ENCODE results near the gene GIPC1. TPM values are rescaled to one million over a fixed set of nuclear protein-coding genes. Genes with fewer than 3 reads are reported as not detected.
A peak's percentile ranks its signal among the peaks of the same experiment; 100 is the strongest.

The GIPC1 gene
- total RNA-seq, 1 experiment from 2014 or later, result 103 TPM

GRCh38 chr19:14473073-14473977 lies 22.6 kb downstream of the GIPC1 start:
- RAD21 ChIA-PET (ENCODE audit: low non-redundant PET in 1 of 2, low total read pairs in 2 of 2, uncharacterized antibody in 2 of 2, unreplicated experiment in 2 of 2), result no interaction called here
- Histone ChIP-seq H3K9me2 (ENCODE audit: insufficient read depth) (no peaks in the 10 kb centered on the region), H3K4me3 (replicated peaks in 1 of 2; ENCODE audit: low read depth in 1 of 2, low read length in 2 of 2) (no peak overlapping the region), H3K36me3 (ENCODE audit: control insufficient read depth in 1 of 2, insufficient read depth in 2 of 2, low read length in 2 of 2) (peaks cover 3 to 5% of the 10 kb centered on the region in 2 experiments; a peak in 2 of 4 replicates), H3K79me2 (ENCODE audit: insufficient read depth, low read length) (no peaks in the 10 kb centered on the region), H2AFZ (ENCODE audit: low read depth, low read length, poor library complexity, severe bottlenecking) (no peak overlapping the region), H3K9ac (ENCODE audit: low read length) (no peak overlapping the region), H3K27me3 (ENCODE audit: insufficient read depth, low read length) (no peaks in the 10 kb centered on the region), H4K20me1 (ENCODE audit: insufficient read depth) (no peaks in the 10 kb centered on the region), H3K4me1 (ENCODE audit: control insufficient read depth in 1 of 2, insufficient read depth in 2 of 2, low read length in 2 of 2) (peaks cover 22 to 39% of the 10 kb centered on the region in 2 experiments; a peak in 3 of 4 replicates), H3K4me2 (ENCODE audit: low read length) (no peak overlapping the region), H3K9me3 (ENCODE audit: control insufficient read depth in 1 of 2, insufficient read depth in 1 of 2, low read depth in 1 of 2, low read length in 2 of 2) (no peaks in the 10 kb centered on the region), H3K27ac (ENCODE audit: low read depth, low read length) (no peak overlapping the region)
- CTCF ChIA-PET, result interaction anchor here (0.6 to 1.1 kb wide), 2 partner anchors 14 to 337 kb away, joined by 3 to 4 read pairs; partner anchors contain the start of gene ASF1B
- intact Hi-C loops (cut with micrococcal nuclease), result loop anchor here (5.0 kb wide), 1 partner anchor 336 kb away; the partner anchor contains the start of gene ASF1B
- ATAC-seq, result no peak
- TF ChIP-seq SIN3A (IDR thresholded peaks at IDR 0.05; ENCODE audit: low read depth) (no peak), EGR1 (IDR thresholded peaks at IDR 0.05; ENCODE audit: low read depth) (no peak), CEBPB (IDR thresholded peaks at IDR 0.05; ENCODE audit: low read depth) (no peak), POLR2AphosphoS5 (IDR thresholded peaks at IDR 0.05; ENCODE audit: low read depth, low read length) (0 out of 2 replicates have a peak, but pooled peaks have one; percentile 9)
- TF ChIP-seq, protein P1, sequence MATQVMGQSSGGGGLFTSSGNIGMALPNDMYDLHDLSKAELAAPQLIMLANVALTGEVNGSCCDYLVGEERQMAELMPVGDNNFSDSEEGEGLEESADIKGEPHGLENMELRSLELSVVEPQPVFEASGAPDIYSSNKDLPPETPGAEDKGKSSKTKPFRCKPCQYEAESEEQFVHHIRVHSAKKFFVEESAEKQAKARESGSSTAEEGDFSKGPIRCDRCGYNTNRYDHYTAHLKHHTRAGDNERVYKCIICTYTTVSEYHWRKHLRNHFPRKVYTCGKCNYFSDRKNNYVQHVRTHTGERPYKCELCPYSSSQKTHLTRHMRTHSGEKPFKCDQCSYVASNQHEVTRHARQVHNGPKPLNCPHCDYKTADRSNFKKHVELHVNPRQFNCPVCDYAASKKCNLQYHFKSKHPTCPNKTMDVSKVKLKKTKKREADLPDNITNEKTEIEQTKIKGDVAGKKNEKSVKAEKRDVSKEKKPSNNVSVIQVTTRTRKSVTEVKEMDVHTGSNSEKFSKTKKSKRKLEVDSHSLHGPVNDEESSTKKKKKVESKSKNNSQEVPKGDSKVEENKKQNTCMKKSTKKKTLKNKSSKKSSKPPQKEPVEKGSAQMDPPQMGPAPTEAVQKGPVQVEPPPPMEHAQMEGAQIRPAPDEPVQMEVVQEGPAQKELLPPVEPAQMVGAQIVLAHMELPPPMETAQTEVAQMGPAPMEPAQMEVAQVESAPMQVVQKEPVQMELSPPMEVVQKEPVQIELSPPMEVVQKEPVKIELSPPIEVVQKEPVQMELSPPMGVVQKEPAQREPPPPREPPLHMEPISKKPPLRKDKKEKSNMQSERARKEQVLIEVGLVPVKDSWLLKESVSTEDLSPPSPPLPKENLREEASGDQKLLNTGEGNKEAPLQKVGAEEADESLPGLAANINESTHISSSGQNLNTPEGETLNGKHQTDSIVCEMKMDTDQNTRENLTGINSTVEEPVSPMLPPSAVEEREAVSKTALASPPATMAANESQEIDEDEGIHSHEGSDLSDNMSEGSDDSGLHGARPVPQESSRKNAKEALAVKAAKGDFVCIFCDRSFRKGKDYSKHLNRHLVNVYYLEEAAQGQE (IDR thresholded peaks at IDR 0.05; ENCODE audit: low read depth), result no peak
- POLR2A ChIA-PET, result no interaction called here
- no peak for DNase-seq (ENCODE audit: low read depth, low spot score)
- no TSS peak for BruUV-seq (replicated peaks)

All from HCT116 (cell line).